Left ventricle myocardium inferior (tissue), 1 donor: Measurements from ENCODE around the gene SLC5A5. TPM values are rescaled to one million over a fixed set of nuclear protein-coding genes. Genes with fewer than 3 reads are reported as not detected.
A peak's percentile ranks its signal among the peaks of the same experiment; 100 is the strongest.

ENCODE experiments used
- DNase-seq: peaks from one replicate; pipeline ENCODE4 v3.0.0-alpha.2; 2020
- H3K27ac ChIP-seq: fragments of 200-600 bp; replicated peaks from 2 replicates; pipeline ENCODE4 v1.8.0; 2021
- H3K27me3 ChIP-seq: fragments of 200-600 bp; 2 replicates; pipeline ENCODE4 v1.8.0; 2021; ENCODE audit warnings: low read depth
- H3K36me3 ChIP-seq: fragments of 200-600 bp; 2 replicates; pipeline ENCODE4 v1.8.0; 2021
- H3K4me1 ChIP-seq: fragments of 200-600 bp; 2 replicates; pipeline ENCODE4 v1.8.0; 2021
- H3K4me3 ChIP-seq: fragments of 200-600 bp; 2 replicates; pipeline ENCODE4 v1.8.0; 2021; ENCODE audit warnings: mild to moderate bottlenecking, moderate library complexity
- H3K9me3 ChIP-seq: fragments of 200-600 bp; replicated peaks from 2 replicates; pipeline ENCODE4 v1.8.0; 2021
- CTCF ChIP-seq: fragments of 200-600 bp; IDR thresholded peaks from 2 replicates; pipeline ENCODE4 v1.8.0; 2021; ENCODE audit warnings: antibody characterized with exemption, mild to moderate bottlenecking, borderline replicate concordance
- intact Hi-C: fragments of 100-400 bp; cut with micrococcal nuclease; formaldehyde crosslinking; loops from one replicate; pipeline ENCODE4 v1.11.0; 2022
- total RNA-seq: library from RNA; stranded (reverse); fragmentation: NEBNext Ultra II Directional; extraction: Animal tissue kit (Norgen Biotek cat#: 25700); gene quantifications from one replicate; pipeline ENCODE4 v1.2.1, GENCODE V29; 2021
- donor health status: DM: no; HTN: yes; CAD: no; lungs with severe emphysema.

SLC5A5 gene
- total RNA-seq, 1 donor from 2014 or later, result not detected

- TF ChIP-seq CTCF, result no peak
- Histone ChIP-seq H3K27ac (no peak overlapping the region), H3K27me3 (peaks cover 97% of the 10 kb centered on the region), H3K4me3 (no peak overlapping the region), H3K4me1 (peaks cover 24% of the 10 kb centered on the region), H3K9me3 (no peaks in the 10 kb centered on the region), H3K36me3 (no peaks in the 10 kb centered on the region)
- no peak for DNase-seq
- intact Hi-C loops, result no loop called here
Measured at GRCh38 chr19:17843292-17843827, 28.4 kb upstream of the SLC5A5 start.

- TF ChIP-seq CTCF, result no peak
- H3K4me1 ChIP-seq, result peaks cover 24% of the 10 kb centered on the region
- DNase-seq, result no peak
- no peaks in the 10 kb centered on the region for H3K36me3 ChIP-seq
- intact Hi-C loops, result no loop called here
- H3K9me3 ChIP-seq, result no peaks in the 10 kb centered on the region
- peaks cover 91% of the 10 kb centered on the region for H3K27me3 ChIP-seq
- no peak overlapping the region for H3K27ac ChIP-seq
- no peak overlapping the region for H3K4me3 ChIP-seq
Measured at GRCh38 chr19:17843908-17844490, 27.7 kb upstream of the SLC5A5 start.

- Histone ChIP-seq H3K36me3 (no peaks in the 10 kb centered on the region), H3K27me3 (peaks cover 80% of the 10 kb centered on the region), H3K9me3 (no peaks in the 10 kb centered on the region), H3K4me1 (peaks cover 24% of the 10 kb centered on the region), H3K27ac (no peak overlapping the region), H3K4me3 (no peak overlapping the region)
- intact Hi-C loops, result no loop called here
- no peak for DNase-seq
- TF ChIP-seq CTCF, result no peak
Measured at GRCh38 chr19:17846146-17846545, 25.6 kb upstream of the SLC5A5 start.

GRCh38 chr19:17847538-17848366 lies 24.0 kb upstream of the SLC5A5 start, which contains the start of gene JAK3:
Gene JAK3 (minus strand): TSS chr19:17847982. CDS start chr19:17844417, 3,565 bp downstream.
- H3K36me3 ChIP-seq, result no peaks in the 10 kb centered on the region
- H3K4me1 ChIP-seq, result peaks cover 11% of the 10 kb centered on the region
- peaks cover 64% of the 10 kb centered on the region for H3K27me3 ChIP-seq
- peak within 1 kb of the TSS; percentile 64 for H3K4me3 ChIP-seq
- DNase-seq, result peak; percentile 54
- intact Hi-C loops, result no loop called here
- no peaks in the 10 kb centered on the region for H3K9me3 ChIP-seq
- H3K27ac ChIP-seq, result peak within 1 kb of the TSS; percentile 75
- TF ChIP-seq CTCF, result no peak

GRCh38 chr19:17848595-17849292 lies 23.0 kb upstream of the SLC5A5 start:
- Histone ChIP-seq H3K27me3 (peaks cover 58% of the 10 kb centered on the region), H3K4me3 (no peak overlapping the region), H3K36me3 (no peaks in the 10 kb centered on the region), H3K9me3 (no peaks in the 10 kb centered on the region), H3K4me1 (peaks cover 10% of the 10 kb centered on the region), H3K27ac (peak overlapping the region; percentile 75)
- DNase-seq, result no peak
- TF ChIP-seq CTCF, result no peak
- intact Hi-C loops, result no loop called here
